Measurements from ENCODE around the gene GPR84. TPM values are rescaled to one million over a fixed set of nuclear protein-coding genes. Genes with fewer than 3 reads are reported as not detected.

The GPR84 gene
- total and polyA plus RNA-seq, 8 donors = 0.46 to 1.4 (median 0.50) TPM; not detected in 5

- H3K4me3 ChIP-seq = no peak overlapping the region
- 87 to 95% (median 90%) methylated on average over 4 of the region's 4 CpGs for WGBS, 5 donors
- intact Hi-C loops (cut with DNase I; ENCODE audit: low total_unique reads) = no loop called here
These were observed 30.8 kb downstream of the GPR84 start for GRCh38 chr12:54333420-54334034.

GRCh38 chr12:54331461-54331860, 32.8 kb downstream of the GPR84 start:
- Histone ChIP-seq H3K4me3 (no peak overlapping the region), H3K27ac (no peak overlapping the region), H3K9me3 (no peaks in the 10 kb centered on the region), H3K4me1 (peaks cover 31 to 99% (median 73%) of the 10 kb centered on the region in 4 donors), H3K27me3 (no peaks in the 10 kb centered on the region), H3K36me3 (peaks cover 0 to 17% (median 12%) of the 10 kb centered on the region in 4 donors)
- DNase-seq = no peak
- no peak for TF ChIP-seq POLR2A (IDR thresholded peaks at IDR 0.05)
- no peak for TF ChIP-seq EP300 (IDR thresholded peaks at IDR 0.05)
- TF ChIP-seq CTCF (IDR thresholded peaks at IDR 0.05) = no peak
- TF ChIP-seq POLR2AphosphoS5 (IDR thresholded peaks at IDR 0.05) = no peak
- intact Hi-C loops (cut with DNase I; ENCODE audit: low total_unique reads) = no loop called here
- WGBS, 5 donors = 81 to 90% (median 88%) methylated on average over 5 of the region's 5 CpGs

More at GRCh38 chr12:54333420-54334034, 30.8 kb downstream of the GPR84 start:
- Histone ChIP-seq H3K4me1 (peaks cover 33 to 99% (median 72%) of the 10 kb centered on the region in 4 donors), H3K36me3 (peaks cover 0 to 17% (median 12%) of the 10 kb centered on the region in 4 donors), H3K27me3 (no peaks in the 10 kb centered on the region), H3K27ac (no peak overlapping the region), H3K9me3 (no peaks in the 10 kb centered on the region)
- TF ChIP-seq EP300 (IDR thresholded peaks at IDR 0.05) = no peak
- no peak for TF ChIP-seq POLR2A (IDR thresholded peaks at IDR 0.05)
- TF ChIP-seq POLR2AphosphoS5 (IDR thresholded peaks at IDR 0.05) = no peak
- no peak for TF ChIP-seq CTCF (IDR thresholded peaks at IDR 0.05)
- DNase-seq = no peak

- peaks cover 39 to 99% (median 75%) of the 10 kb centered on the region in 4 donors for H3K4me1 ChIP-seq
- 55 to 74% (median 67%) methylated on average over 3 of the region's 3 CpGs for WGBS, 5 donors
- no peak for DNase-seq
- intact Hi-C loops (cut with DNase I; ENCODE audit: low total_unique reads) = no loop called here
- H3K9me3 ChIP-seq = no peaks in the 10 kb centered on the region
- H3K4me3 ChIP-seq = no peak overlapping the region
- H3K27ac ChIP-seq = no peak overlapping the region
- peaks cover 0 to 17% (median 12%) of the 10 kb centered on the region in 4 donors for H3K36me3 ChIP-seq
- no peaks in the 10 kb centered on the region for H3K27me3 ChIP-seq
- TF ChIP-seq POLR2A (IDR thresholded peaks at IDR 0.05) = no peak
- TF ChIP-seq EP300 (IDR thresholded peaks at IDR 0.05) = no peak
These were observed 33.8 kb downstream of the GPR84 start for GRCh38 chr12:54330442-54330841.

GRCh38 chr12:54329759-54330158, 34.5 kb downstream of the GPR84 start:
- TF ChIP-seq EP300 (IDR thresholded peaks at IDR 0.05) (no peak), CTCF (IDR thresholded peaks at IDR 0.05) (no peak), POLR2AphosphoS5 (IDR thresholded peaks at IDR 0.05) (no peak), POLR2A (IDR thresholded peaks at IDR 0.05) (no peak)
- DNase-seq = no peak
- intact Hi-C loops (cut with DNase I; ENCODE audit: low total_unique reads) = no loop called here
- 68 to 73% (median 69%) methylated on average over 5 of the region's 5 CpGs for WGBS, 5 donors
- Histone ChIP-seq H3K36me3 (peaks cover 0 to 17% (median 12%) of the 10 kb centered on the region in 4 donors), H3K27me3 (no peaks in the 10 kb centered on the region), H3K4me1 (peaks cover 39 to 92% (median 73%) of the 10 kb centered on the region in 4 donors), H3K9me3 (no peaks in the 10 kb centered on the region), H3K4me3 (no peak overlapping the region), H3K27ac (peak overlapping the region in 2 of 5 donors; percentile 7 to 43)
